ENCODE results near the gene ZNF385B. TPM values are rescaled to one million over a fixed set of nuclear protein-coding genes. Genes with fewer than 3 reads are reported as not detected.
"Not testable (repeated sequence)": the region's sequence is repeated elsewhere in the genome, so short reads cannot be mapped to it uniquely, and the experiment has no call there.

The ZNF385B gene
- total RNA-seq, 2 donors from 2014 or later = 2.0 to 6.2 TPM

GRCh38 chr2:179487010-179487731 is 374.2 kb downstream of the ZNF385B start:
- intact Hi-C loops (cut with DNase I) = no loop called here
- DNase-seq (ENCODE audit: low spot score) = no peak

GRCh38 chr2:179483131-179483530 is 378.3 kb downstream of the ZNF385B start:
- intact Hi-C loops (cut with DNase I) = no loop called here
- DNase-seq (ENCODE audit: low spot score) = no peak

GRCh38 chr2:179479947-179480346 is 381.5 kb downstream of the ZNF385B start:
- DNase-seq (ENCODE audit: low spot score) = no peak
- intact Hi-C loops (cut with DNase I) = no loop called here

- no peak for DNase-seq (ENCODE audit: low spot score)
- intact Hi-C loops (cut with DNase I) = no loop called here
Measured at GRCh38 chr2:179478771-179479170, 382.6 kb downstream of the ZNF385B start.

GRCh38 chr2:179470992-179471391 is 390.4 kb downstream of the ZNF385B start:
- no peak for DNase-seq (ENCODE audit: low spot score)
- intact Hi-C loops (cut with DNase I) = no loop called here

- intact Hi-C loops (cut with DNase I) = no loop called here
- no peak for DNase-seq (ENCODE audit: low spot score)
Measured at GRCh38 chr2:179470089-179470488, 391.3 kb downstream of the ZNF385B start.

GRCh38 chr2:179467960-179468359 is 393.5 kb downstream of the ZNF385B start:
- intact Hi-C loops (cut with DNase I) = loop anchor here in 1 of 2 donors (10.0 kb wide), 1 partner anchor 1687 kb away; no protein-coding TSS in a partner anchor
- no peak for DNase-seq (ENCODE audit: low spot score)

- intact Hi-C loops (cut with DNase I) = loop anchor here in 1 of 2 donors (10.0 kb wide), 1 partner anchor 1688 kb away; no protein-coding TSS in a partner anchor
- DNase-seq (ENCODE audit: low spot score) = no peak
Measured at GRCh38 chr2:179467111-179467510, 394.3 kb downstream of the ZNF385B start.

GRCh38 chr2:179461420-179461819 is 400.0 kb downstream of the ZNF385B start:
- intact Hi-C loops (cut with DNase I) = loop anchor here in 1 of 2 donors (10.0 kb wide), 1 partner anchor 1693 kb away; no protein-coding TSS in a partner anchor
- no peak for DNase-seq (ENCODE audit: low spot score)

GRCh38 chr2:179460181-179460929 is 401.1 kb downstream of the ZNF385B start:
- DNase-seq (ENCODE audit: low spot score) = no peak
- intact Hi-C loops (cut with DNase I) = loop anchor here in 1 of 2 donors (10.0 kb wide), 1 partner anchor 1694 kb away; no protein-coding TSS in a partner anchor

GRCh38 chr2:179458113-179458512 is 403.3 kb downstream of the ZNF385B start:
- DNase-seq (ENCODE audit: low spot score); intact Hi-C loops (cut with DNase I): not testable (repeated sequence)

- DNase-seq (ENCODE audit: low spot score) = no peak
- intact Hi-C loops (cut with DNase I) = no loop called here
Measured at GRCh38 chr2:179455824-179456223, 405.6 kb downstream of the ZNF385B start.

- intact Hi-C loops (cut with DNase I) = no loop called here
- no peak for DNase-seq (ENCODE audit: low spot score)
Measured at GRCh38 chr2:179455172-179455524, 406.3 kb downstream of the ZNF385B start.

- no peak for DNase-seq (ENCODE audit: low spot score)
- intact Hi-C loops (cut with DNase I) = no loop called here
Measured at GRCh38 chr2:179454443-179455171, 406.8 kb downstream of the ZNF385B start.

- intact Hi-C loops (cut with DNase I) = no loop called here
- no peak for DNase-seq (ENCODE audit: low spot score)
Measured at GRCh38 chr2:179449010-179449409, 412.4 kb downstream of the ZNF385B start.

GRCh38 chr2:179447839-179448447 is 413.5 kb downstream of the ZNF385B start:
- no peak for DNase-seq (ENCODE audit: low spot score)
- intact Hi-C loops (cut with DNase I) = no loop called here

- intact Hi-C loops (cut with DNase I) = no loop called here
- DNase-seq (ENCODE audit: low spot score) = no peak
Measured at GRCh38 chr2:179447421-179447820, 414.0 kb downstream of the ZNF385B start.

GRCh38 chr2:179446476-179447141 is 414.8 kb downstream of the ZNF385B start:
- DNase-seq (ENCODE audit: low spot score) = no peak
- intact Hi-C loops (cut with DNase I) = no loop called here

GRCh38 chr2:179444056-179444455 is 417.4 kb downstream of the ZNF385B start:
- DNase-seq (ENCODE audit: low spot score) = no peak

More at GRCh38 chr2:179444056-179444455, 417.4 kb downstream of the ZNF385B start:
- intact Hi-C loops (cut with DNase I) = no loop called here

Data from posterior vena cava (tissue), 2 donors.